GM19035 (cell line): Measurements from ENCODE around the gene NRXN3.

Experiments used
- ATAC-seq: cut with Tn5 transposase; IDR thresholded peaks from one replicate; pipeline ENCODE4 v1.9.1; 2021; ENCODE audit not compliant: unreplicated experiment

NRXN3 gene

GRCh38 chr14:79829405-79830166 is 1659.4 kb downstream of the NRXN3 start:
- no peak for ATAC-seq

- no peak for ATAC-seq
Measured at GRCh38 chr14:79831195-79831892, 1661.2 kb downstream of the NRXN3 start.

GRCh38 chr14:79833781-79834180 is 1663.6 kb downstream of the NRXN3 start:
- ATAC-seq = no peak

- ATAC-seq = no peak
Measured at GRCh38 chr14:79834868-79835267, 1664.7 kb downstream of the NRXN3 start.

- ATAC-seq = no peak
Measured at GRCh38 chr14:79836577-79836976, 1666.4 kb downstream of the NRXN3 start.

- no peak for ATAC-seq
Measured at GRCh38 chr14:79837699-79838098, 1667.5 kb downstream of the NRXN3 start.

- ATAC-seq = no peak
Measured at GRCh38 chr14:79840103-79840502, 1669.9 kb downstream of the NRXN3 start.

GRCh38 chr14:79840831-79841230 is 1670.7 kb downstream of the NRXN3 start:
- no peak for ATAC-seq

- ATAC-seq = no peak
Measured at GRCh38 chr14:79841433-79841832, 1671.3 kb downstream of the NRXN3 start.

GRCh38 chr14:79842270-79842669 is 1672.1 kb downstream of the NRXN3 start:
- no peak for ATAC-seq

GRCh38 chr14:79852950-79853744 is 1683.0 kb downstream of the NRXN3 start:
- no peak for ATAC-seq

- no peak for ATAC-seq
Measured at GRCh38 chr14:79855789-79856188, 1685.6 kb downstream of the NRXN3 start.

GRCh38 chr14:79856381-79856780 is 1686.2 kb downstream of the NRXN3 start:
- ATAC-seq = no peak

GRCh38 chr14:79861111-79861510 is 1690.9 kb downstream of the NRXN3 start:
- ATAC-seq = no peak

GRCh38 chr14:79862045-79862444 is 1691.9 kb downstream of the NRXN3 start:
- ATAC-seq = no peak

GRCh38 chr14:79871136-79871535 is 1701.0 kb downstream of the NRXN3 start:
- ATAC-seq = no peak

GRCh38 chr14:79878229-79878628 is 1708.1 kb downstream of the NRXN3 start:
- no peak for ATAC-seq

- no peak for ATAC-seq
Measured at GRCh38 chr14:79878785-79879184, 1708.6 kb downstream of the NRXN3 start.

- no peak for ATAC-seq
Measured at GRCh38 chr14:79881299-79881698, 1711.1 kb downstream of the NRXN3 start.

- no peak for ATAC-seq
Measured at GRCh38 chr14:79890527-79890926, 1720.4 kb downstream of the NRXN3 start.

GRCh38 chr14:79896009-79896408 is 1725.8 kb downstream of the NRXN3 start:
- no peak for ATAC-seq

- no peak for ATAC-seq
Measured at GRCh38 chr14:79899610-79900009, 1729.4 kb downstream of the NRXN3 start.
